ENCODE data around the gene SEC63.

GRCh38 chr6:107971181-107971580, 13.2 kb upstream of the SEC63 start:
- TF ChIP-seq CTCF (IDR thresholded peaks at IDR 0.05) (no peak), POLR2A (IDR thresholded peaks at IDR 0.05) (no peak), EP300 (IDR thresholded peaks at IDR 0.05) (no peak), POLR2AphosphoS5 (IDR thresholded peaks at IDR 0.05) (no peak)

Measured in upper lobe of left lung (tissue), 4 donors.